HEK293 (cell line): ENCODE measurements around the gene LRRC23.

Experiments used
- GFI1B ChIP-seq: fragments of 450-650 bp; formaldehyde crosslinking; IDR thresholded peaks from 2 replicates; pipeline ENCODE4 v1.5.1; 2016; ENCODE audit warnings: missing biosample characterization, missing genetic modification characterization
- GLIS1 ChIP-seq: fragments of 450-650 bp; formaldehyde crosslinking; IDR thresholded peaks from 2 replicates; pipeline ENCODE4 v1.5.1; 2016; ENCODE audit warnings: missing biosample characterization, missing genetic modification characterization
- GLIS2 ChIP-seq: fragments of 450-650 bp; formaldehyde crosslinking; IDR thresholded peaks from 2 replicates; pipeline ENCODE4 v1.5.1; 2016; ENCODE audit warnings: missing biosample characterization, missing genetic modification characterization
- OSR2 ChIP-seq: fragments of 450-650 bp; formaldehyde crosslinking; IDR thresholded peaks from 2 replicates; pipeline ENCODE4 v1.5.1; 2016; ENCODE audit warnings: missing biosample characterization, missing genetic modification characterization
- SCRT1 ChIP-seq: fragments of 450-650 bp; formaldehyde crosslinking; IDR thresholded peaks from 2 replicates; pipeline ENCODE4 v1.5.1; 2016; ENCODE audit warnings: missing biosample characterization, missing genetic modification characterization, borderline replicate concordance
- TSHZ1 ChIP-seq: fragments of 450-650 bp; formaldehyde crosslinking; IDR thresholded peaks from 2 replicates; pipeline ENCODE4 v1.5.1; 2016; ENCODE audit warnings: missing biosample characterization, missing genetic modification characterization, borderline replicate concordance
- ZBTB1 ChIP-seq: fragments of 450-650 bp; formaldehyde crosslinking; IDR thresholded peaks from 2 replicates; pipeline ENCODE4 v1.5.1; 2016; ENCODE audit warnings: missing biosample characterization, missing genetic modification characterization
- ZBTB26 ChIP-seq: fragments of 450-650 bp; formaldehyde crosslinking; optimal IDR thresholded peaks from 2 replicates; pipeline ENCODE3; 2016; ENCODE audit warnings: missing biosample characterization, mild to moderate bottlenecking, missing genetic modification characterization
- ZBTB6 ChIP-seq: fragments of 450-650 bp; formaldehyde crosslinking; IDR thresholded peaks from 2 replicates; pipeline ENCODE4 v1.5.1; 2017; ENCODE audit warnings: missing biosample characterization, missing genetic modification characterization
- ZEB2 ChIP-seq: fragments of 450-650 bp; formaldehyde crosslinking; IDR thresholded peaks from 2 replicates; pipeline ENCODE4 v1.5.1; 2016; ENCODE audit warnings: missing biosample characterization, missing genetic modification characterization
- ZFP37 ChIP-seq: fragments of 450-650 bp; formaldehyde crosslinking; IDR thresholded peaks from 2 replicates; pipeline ENCODE4 v1.5.1; 2016; ENCODE audit warnings: missing biosample characterization, missing genetic modification characterization
- ZFP69B ChIP-seq: fragments of 450-650 bp; formaldehyde crosslinking; IDR thresholded peaks from 2 replicates; pipeline ENCODE4 v1.5.1; 2016; ENCODE audit warnings: missing biosample characterization, missing genetic modification characterization
- ZIC2 ChIP-seq: fragments of 450-650 bp; formaldehyde crosslinking; IDR thresholded peaks from 2 replicates; pipeline ENCODE4 v1.5.1; 2016; ENCODE audit warnings: missing biosample characterization, missing genetic modification characterization
- ZNF114 ChIP-seq: fragments of 450-650 bp; formaldehyde crosslinking; IDR thresholded peaks from 2 replicates; pipeline ENCODE4 v1.5.0; 2017; ENCODE audit warnings: missing biosample characterization, missing genetic modification characterization
- ZNF138 ChIP-seq: fragments of 450-650 bp; formaldehyde crosslinking; IDR thresholded peaks from 2 replicates; pipeline ENCODE4 v1.5.1; 2016; ENCODE audit warnings: missing biosample characterization, missing genetic modification characterization, borderline replicate concordance
- ZNF146 ChIP-seq: fragments of 450-650 bp; formaldehyde crosslinking; IDR thresholded peaks from 2 replicates; pipeline ENCODE4 v1.5.1; 2016; ENCODE audit warnings: missing biosample characterization, missing genetic modification characterization
- ZNF184 ChIP-seq: fragments of 450-650 bp; IDR thresholded peaks from 2 replicates; pipeline ENCODE4 v1.5.1; 2018; ENCODE audit warnings: missing biosample characterization, mild to moderate bottlenecking, missing genetic modification characterization
- ZNF23 ChIP-seq: fragments of 450-650 bp; formaldehyde crosslinking; IDR thresholded peaks from 2 replicates; pipeline ENCODE4 v1.5.1; 2016; ENCODE audit warnings: missing biosample characterization, missing genetic modification characterization, borderline replicate concordance
- ZNF24 ChIP-seq: fragments of 450-650 bp; formaldehyde crosslinking; IDR thresholded peaks from 2 replicates; pipeline ENCODE4 v1.5.1; 2016; ENCODE audit warnings: missing biosample characterization, missing genetic modification characterization
- ZNF311 ChIP-seq: fragments of 450-650 bp; formaldehyde crosslinking; IDR thresholded peaks from 2 replicates; pipeline ENCODE4 v1.5.1; 2017; ENCODE audit warnings: missing biosample characterization, missing genetic modification characterization, borderline replicate concordance
- ZNF423 ChIP-seq: fragments of 450-650 bp; formaldehyde crosslinking; IDR thresholded peaks from 2 replicates; pipeline ENCODE4 v1.5.1; 2016; ENCODE audit warnings: missing biosample characterization, missing genetic modification characterization
- ZNF513 ChIP-seq: fragments of 450-650 bp; IDR thresholded peaks from 2 replicates; pipeline ENCODE4 v1.5.1; 2018; ENCODE audit warnings: missing biosample characterization, missing genetic modification characterization
- ZNF521 ChIP-seq: fragments of 450-650 bp; formaldehyde crosslinking; IDR thresholded peaks from 2 replicates; pipeline ENCODE4 v1.5.1; 2017; ENCODE audit warnings: missing biosample characterization, mild to moderate bottlenecking, missing genetic modification characterization
- ZNF629 ChIP-seq: fragments of 450-650 bp; formaldehyde crosslinking; IDR thresholded peaks from 2 replicates; pipeline ENCODE4 v1.5.1; 2017; ENCODE audit warnings: missing biosample characterization, missing genetic modification characterization
- ZNF639 ChIP-seq: fragments of 450-650 bp; formaldehyde crosslinking; IDR thresholded peaks from 2 replicates; pipeline ENCODE4 v1.5.1; 2016; ENCODE audit warnings: missing biosample characterization, missing genetic modification characterization
- ZNF645 ChIP-seq: fragments of 450-650 bp; formaldehyde crosslinking; IDR thresholded peaks from 2 replicates; pipeline ENCODE4; 2016; ENCODE audit warnings: missing biosample characterization, missing genetic modification characterization
- ZNF747 ChIP-seq: fragments of 450-650 bp; formaldehyde crosslinking; IDR thresholded peaks from 2 replicates; pipeline ENCODE4 v1.5.1; 2016; ENCODE audit warnings: missing biosample characterization, missing genetic modification characterization
- ZNF76 ChIP-seq: fragments of 450-650 bp; formaldehyde crosslinking; IDR thresholded peaks from 2 replicates; pipeline ENCODE4; 2016; ENCODE audit warnings: low read depth, missing biosample characterization, missing genetic modification characterization, borderline replicate concordance
- ZNF768 ChIP-seq: fragments of 450-650 bp; formaldehyde crosslinking; IDR thresholded peaks from 2 replicates; pipeline ENCODE4 v1.5.1; 2018; ENCODE audit warnings: missing biosample characterization, mild to moderate bottlenecking, missing genetic modification characterization
- ZNF785 ChIP-seq: fragments of 450-650 bp; formaldehyde crosslinking; IDR thresholded peaks from 2 replicates; pipeline ENCODE4 v1.5.1; 2016; ENCODE audit warnings: missing biosample characterization, missing genetic modification characterization

LRRC23 gene

GRCh38 chr12:6925540-6926279 lies 21.1 kb downstream of the LRRC23 start (continued):
- TF ChIP-seq TSHZ1 (tag by site-specific recombination) (0 out of 2 replicates have a peak, but pooled peaks have one; percentile 23), GLIS2 (tag by site-specific recombination) (peak; percentile 18), ZNF768 (tag by site-specific recombination) (no peak), ZNF645 (tag by site-specific recombination) (no peak), ZNF785 (tag by site-specific recombination) (no peak), ZNF513 (tag by site-specific recombination) (peak; percentile 39; the same call in 1 of the 2 replicates), ZNF23 (tag by site-specific recombination) (no peak), ZNF114 (tag by site-specific recombination) (no peak), ZBTB1 (tag by site-specific recombination) (no peak), GFI1B (peak; percentile 71; the same call in 1 of the 2 replicates), SCRT1 (tag by site-specific recombination) (no peak), ZIC2 (tag by site-specific recombination) (peak; percentile 34; the same call in 1 of the 2 replicates), ZBTB26 (tag by site-specific recombination) (peak; percentile 32), ZBTB6 (tag by site-specific recombination) (no peak; the same call in 1 of the 2 replicates), ZFP69B (tag by site-specific recombination) (peak; percentile 86), ZNF311 (tag by site-specific recombination) (no peak), ZNF138 (no peak), ZNF747 (tag by site-specific recombination) (no peak), ZNF423 (0 out of 2 replicates have a peak, but pooled peaks have one; percentile 7), ZNF184 (tag by site-specific recombination) (peak; percentile 74; the same call in 1 of the 2 replicates), ZNF146 (tag by site-specific recombination) (peak; percentile 89), ZNF639 (tag by site-specific recombination) (peak; percentile 67), ZEB2 (tag by site-specific recombination) (peak; percentile 44; the same call in 1 of the 2 replicates), ZNF76 (peak; percentile 56; the same call in 1 of the 2 replicates), ZFP37 (tag by site-specific recombination) (peak; percentile 82; the same call in 1 of the 2 replicates), ZNF629 (tag by site-specific recombination) (peak; percentile 75), ZNF521 (no peak), OSR2 (tag by site-specific recombination) (0 out of 2 replicates have a peak, but pooled peaks have one; percentile 12), ZNF24 (tag by site-specific recombination) (peak; percentile 76), GLIS1 (tag by site-specific recombination) (peak; percentile 23; the same call in 1 of the 2 replicates)
